Stimulated activated effector memory CD8-positive, alpha-beta T cell treated with anti-CD3 and anti-CD28 coated beads, Interleukin-12 subunit alpha, Interleukin-12 subunit beta, amount 100 ng/mL, for 72 hours (primary cell): ENCODE data around the gene PFKFB4.
A peak's percentile ranks its signal among the peaks of the same experiment; 100 is the strongest.

Experiments used
- ATAC-seq: fragments of 150-1000 bp; cut with Tn5 transposase; 2 replicates; pipeline ENCODE4 v1.10.0; 2021
- DNase-seq, 2 donors: peaks; one replicate each; pipeline ENCODE4 v3.0.0; 2021 to 2022; ENCODE audit warnings: low spot score in 2 of 2
- H3K27ac Mint-ChIP-seq: one replicate; pipeline ENCODE4 v1.8.0; 2022; ENCODE audit warnings: mild to moderate bottlenecking, mixed read lengths
- H3K36me3 Mint-ChIP-seq: one replicate; pipeline ENCODE4 v1.8.0; 2022; ENCODE audit warnings: mild to moderate bottlenecking, mixed read lengths
- H3K4me1 Mint-ChIP-seq: one replicate; pipeline ENCODE4 v1.8.0; 2022; ENCODE audit warnings: mixed read lengths
- H3K4me3 Mint-ChIP-seq: one replicate; pipeline ENCODE4 v1.8.0; 2022; ENCODE audit warnings: mild to moderate bottlenecking, mixed read lengths
- H3K9me3 Mint-ChIP-seq: one replicate; pipeline ENCODE4 v1.8.0; 2022; ENCODE audit warnings: mixed read lengths

Gene PFKFB4

GRCh38 chr3:48556796-48557626 lies at the start of gene PFKFB4:
PFKFB4 (minus strand) TSS chr3:48556803; CDS start chr3:48556777, 26 bp downstream.
- no peaks in the 10 kb centered on the region for H3K9me3 Mint-ChIP-seq
- H3K27ac Mint-ChIP-seq, result peak within 1 kb of the TSS; percentile 87
- H3K4me1 Mint-ChIP-seq, result peaks cover 67% of the 10 kb centered on the region
- H3K4me3 Mint-ChIP-seq, result peak within 1 kb of the TSS; percentile 79
- DNase-seq (peak; percentile 97 to 100), ATAC-seq (peak; percentile 92)
- peaks cover 65% of the 10 kb centered on the region for H3K36me3 Mint-ChIP-seq

- ATAC-seq (no peak), DNase-seq (no peak)
- H3K4me1 Mint-ChIP-seq, result peaks cover 9% of the 10 kb centered on the region
- H3K9me3 Mint-ChIP-seq, result no peaks in the 10 kb centered on the region
- H3K27ac Mint-ChIP-seq, result no peak overlapping the region
- H3K36me3 Mint-ChIP-seq, result peaks cover 87% of the 10 kb centered on the region
- H3K4me3 Mint-ChIP-seq, result no peak overlapping the region
Observed at GRCh38 chr3:48601622-48601994, 45.0 kb upstream of the PFKFB4 start.

- DNase-seq (no peak), ATAC-seq (no peak)
- no peaks in the 10 kb centered on the region for H3K9me3 Mint-ChIP-seq
- H3K4me3 Mint-ChIP-seq, result no peak overlapping the region
- H3K36me3 Mint-ChIP-seq, result peaks cover 87% of the 10 kb centered on the region
- peaks cover 15% of the 10 kb centered on the region for H3K4me1 Mint-ChIP-seq
- H3K27ac Mint-ChIP-seq, result peak overlapping the region; percentile 71
Observed at GRCh38 chr3:48600711-48601621, 44.4 kb upstream of the PFKFB4 start.

- no peak for DNase-seq
Observed at GRCh38 chr3:48599509-48600285, 43.1 kb upstream of the PFKFB4 start.

GRCh38 chr3:48599077-48599501 lies 42.5 kb upstream of the PFKFB4 start:
- H3K9me3 Mint-ChIP-seq, result no peaks in the 10 kb centered on the region
- no peak overlapping the region for H3K4me3 Mint-ChIP-seq
- DNase-seq (no peak), ATAC-seq (no peak)
- H3K27ac Mint-ChIP-seq, result no peak overlapping the region
- peaks cover 24% of the 10 kb centered on the region for H3K4me1 Mint-ChIP-seq
- H3K36me3 Mint-ChIP-seq, result peaks cover 72% of the 10 kb centered on the region

More at GRCh38 chr3:48599509-48600285, 43.1 kb upstream of the PFKFB4 start:
- Mint-ChIP-seq H3K4me3 (no peak overlapping the region), H3K4me1 (peaks cover 20% of the 10 kb centered on the region), H3K36me3 (peaks cover 78% of the 10 kb centered on the region), H3K27ac (no peak overlapping the region), H3K9me3 (no peaks in the 10 kb centered on the region)
- no peak for ATAC-seq

- Mint-ChIP-seq H3K9me3 (no peaks in the 10 kb centered on the region), H3K4me3 (no peak overlapping the region), H3K4me1 (peaks cover 24% of the 10 kb centered on the region), H3K36me3 (peaks cover 66% of the 10 kb centered on the region), H3K27ac (no peak overlapping the region)
- ATAC-seq (no peak), DNase-seq (no peak)
Observed at GRCh38 chr3:48598323-48599076, 41.9 kb upstream of the PFKFB4 start.

GRCh38 chr3:48597408-48597800 lies 40.8 kb upstream of the PFKFB4 start:
- ATAC-seq, result no peak
- H3K36me3 Mint-ChIP-seq, result peaks cover 55% of the 10 kb centered on the region
- H3K27ac Mint-ChIP-seq, result peak overlapping the region; percentile 33
- no peak for DNase-seq
- H3K4me3 Mint-ChIP-seq, result no peak overlapping the region
- H3K9me3 Mint-ChIP-seq, result no peaks in the 10 kb centered on the region
- H3K4me1 Mint-ChIP-seq, result peaks cover 24% of the 10 kb centered on the region

GRCh38 chr3:48596676-48597407 lies 40.2 kb upstream of the PFKFB4 start:
- Mint-ChIP-seq H3K36me3 (peaks cover 49% of the 10 kb centered on the region), H3K27ac (peak overlapping the region; percentile 33), H3K4me1 (peaks cover 24% of the 10 kb centered on the region), H3K4me3 (no peak overlapping the region), H3K9me3 (no peaks in the 10 kb centered on the region)
- DNase-seq (no peak), ATAC-seq (no peak)

GRCh38 chr3:48596157-48596556 lies 39.6 kb upstream of the PFKFB4 start:
- no peak for ATAC-seq
- no peak overlapping the region for H3K4me3 Mint-ChIP-seq
- H3K27ac Mint-ChIP-seq, result peak overlapping the region; percentile 53

GRCh38 chr3:48595526-48596121 lies 39.0 kb upstream of the PFKFB4 start:
- no peak for ATAC-seq
- peak overlapping the region; percentile 30 for H3K4me3 Mint-ChIP-seq
- H3K36me3 Mint-ChIP-seq, result peaks cover 37% of the 10 kb centered on the region
- H3K4me1 Mint-ChIP-seq, result peaks cover 24% of the 10 kb centered on the region
- DNase-seq, result no peak
- no peaks in the 10 kb centered on the region for H3K9me3 Mint-ChIP-seq
- H3K27ac Mint-ChIP-seq, result peak overlapping the region; percentile 53

More at GRCh38 chr3:48596157-48596556, 39.6 kb upstream of the PFKFB4 start:
- no peak for DNase-seq
- Mint-ChIP-seq H3K9me3 (no peaks in the 10 kb centered on the region), H3K4me1 (peaks cover 24% of the 10 kb centered on the region), H3K36me3 (peaks cover 42% of the 10 kb centered on the region)

GRCh38 chr3:48595075-48595525 lies 38.5 kb upstream of the PFKFB4 start, which contains the start of gene COL7A1:
COL7A1 (minus strand) TSS chr3:48595329; CDS start chr3:48595159, 170 bp downstream.
- peaks cover 24% of the 10 kb centered on the region for H3K4me1 Mint-ChIP-seq
- peak within 1 kb of the TSS; percentile 53 for H3K27ac Mint-ChIP-seq
- H3K9me3 Mint-ChIP-seq, result no peaks in the 10 kb centered on the region
- peak within 1 kb of the TSS; percentile 30 for H3K4me3 Mint-ChIP-seq
- no peak for ATAC-seq
- no peak for DNase-seq
- peaks cover 32% of the 10 kb centered on the region for H3K36me3 Mint-ChIP-seq

- ATAC-seq, result no peak
- peaks cover 24% of the 10 kb centered on the region for H3K4me1 Mint-ChIP-seq
- no peak for DNase-seq
- no peaks in the 10 kb centered on the region for H3K9me3 Mint-ChIP-seq
- H3K4me3 Mint-ChIP-seq, result peak overlapping the region; percentile 30
- no peak overlapping the region for H3K27ac Mint-ChIP-seq
- peaks cover 26% of the 10 kb centered on the region for H3K36me3 Mint-ChIP-seq
Observed at GRCh38 chr3:48594417-48595049, 37.9 kb upstream of the PFKFB4 start.

GRCh38 chr3:48593337-48593736 lies 36.7 kb upstream of the PFKFB4 start:
- Mint-ChIP-seq H3K9me3 (no peaks in the 10 kb centered on the region), H3K36me3 (peaks cover 18% of the 10 kb centered on the region), H3K4me1 (peaks cover 30% of the 10 kb centered on the region), H3K4me3 (no peak overlapping the region), H3K27ac (no peak overlapping the region)
- DNase-seq (no peak), ATAC-seq (no peak)
